GDM1 (cell line): ENCODE data around the gene THUMPD3.
A peak's percentile ranks its signal among the peaks of the same experiment; 100 is the strongest.

Experiments used
- DNase-seq: peaks from one replicate; lab custom pipeline; 2025; lab: John Stamatoyannopoulos, UW

THUMPD3 gene, protein sequence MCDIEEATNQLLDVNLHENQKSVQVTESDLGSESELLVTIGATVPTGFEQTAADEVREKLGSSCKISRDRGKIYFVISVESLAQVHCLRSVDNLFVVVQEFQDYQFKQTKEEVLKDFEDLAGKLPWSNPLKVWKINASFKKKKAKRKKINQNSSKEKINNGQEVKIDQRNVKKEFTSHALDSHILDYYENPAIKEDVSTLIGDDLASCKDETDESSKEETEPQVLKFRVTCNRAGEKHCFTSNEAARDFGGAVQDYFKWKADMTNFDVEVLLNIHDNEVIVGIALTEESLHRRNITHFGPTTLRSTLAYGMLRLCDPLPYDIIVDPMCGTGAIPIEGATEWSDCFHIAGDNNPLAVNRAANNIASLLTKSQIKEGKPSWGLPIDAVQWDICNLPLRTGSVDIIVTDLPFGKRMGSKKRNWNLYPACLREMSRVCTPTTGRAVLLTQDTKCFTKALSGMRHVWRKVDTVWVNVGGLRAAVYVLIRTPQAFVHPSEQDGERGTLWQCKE

GRCh38 chr3:9362731-9363530, at the start of gene THUMPD3:
TSS of gene THUMPD3 (plus strand) at chr3:9363054. CDS start at chr3:9365069, 2,015 bp downstream.
- peak; percentile 93 for DNase-seq

DNA sequence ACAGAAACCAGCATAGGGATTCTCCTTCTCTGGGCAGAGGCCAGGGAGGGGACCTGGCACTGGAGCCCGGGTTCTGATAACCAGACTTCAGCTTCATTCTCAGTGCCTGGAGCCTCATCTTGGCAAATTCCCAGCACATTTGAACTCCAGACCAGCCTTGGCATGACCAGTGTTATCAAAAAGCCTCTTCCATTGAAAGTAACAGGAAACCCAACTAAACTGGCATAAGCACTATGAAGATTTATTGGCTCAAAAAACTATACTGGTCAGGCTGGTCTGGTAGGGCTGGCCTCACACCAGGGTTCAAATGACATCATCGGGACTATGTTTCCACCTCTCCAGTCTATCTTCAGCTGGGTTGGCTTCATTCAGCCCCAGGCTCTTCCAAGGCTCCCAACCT, 48.1 kb upstream of the THUMPD3 start:
- no peak for DNase-seq

DNA sequence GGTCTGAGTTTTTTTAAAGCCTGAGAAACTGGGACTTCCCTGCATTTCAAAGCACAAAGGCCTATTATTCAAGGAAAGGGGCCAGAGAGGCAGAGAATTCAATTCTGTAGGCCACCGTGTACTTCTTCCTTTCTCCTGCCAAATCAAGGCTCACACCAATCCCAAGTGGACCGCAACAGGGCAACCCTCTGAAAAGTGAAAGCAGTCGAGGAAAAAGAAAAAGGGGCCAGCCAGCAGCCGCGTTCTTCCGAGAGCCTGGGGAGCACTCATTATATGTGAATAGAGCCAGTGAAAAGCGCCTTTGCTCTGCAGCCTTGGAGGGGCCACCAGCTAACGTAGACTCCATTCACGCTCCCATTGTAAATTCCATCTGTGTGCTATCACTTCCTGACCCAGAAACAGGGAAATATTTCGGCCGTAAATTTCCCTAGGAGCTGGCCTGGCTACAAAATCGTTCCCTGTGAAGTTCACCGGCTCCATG, 45.9 kb upstream of the THUMPD3 start:
- DNase-seq: no peak

GRCh38 chr3:9322780-9323179, 40.1 kb upstream of the THUMPD3 start:
- DNase-seq: no peak

DNA sequence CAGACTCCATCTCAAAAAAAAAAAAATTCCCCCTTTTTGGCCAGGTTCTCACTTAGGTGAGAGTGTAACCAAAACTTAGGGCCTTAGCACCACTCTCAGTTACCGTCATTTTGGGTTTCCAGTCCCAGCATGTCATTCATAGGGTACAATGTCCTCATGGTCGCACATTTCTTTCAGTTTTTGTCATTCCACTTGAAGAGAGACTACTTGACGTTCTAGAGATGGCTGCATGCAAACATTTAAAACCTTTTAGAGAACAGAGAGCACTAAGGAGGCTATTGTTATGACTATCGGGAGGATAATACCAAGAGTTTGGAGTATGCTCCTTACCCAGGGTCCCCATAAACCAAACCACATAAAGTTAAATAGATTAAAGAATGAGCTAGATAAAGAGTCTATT, 37.9 kb upstream of the THUMPD3 start:
- no peak for DNase-seq

GRCh38 chr3:9327578-9327977, 35.3 kb upstream of the THUMPD3 start:
- no peak for DNase-seq

DNA sequence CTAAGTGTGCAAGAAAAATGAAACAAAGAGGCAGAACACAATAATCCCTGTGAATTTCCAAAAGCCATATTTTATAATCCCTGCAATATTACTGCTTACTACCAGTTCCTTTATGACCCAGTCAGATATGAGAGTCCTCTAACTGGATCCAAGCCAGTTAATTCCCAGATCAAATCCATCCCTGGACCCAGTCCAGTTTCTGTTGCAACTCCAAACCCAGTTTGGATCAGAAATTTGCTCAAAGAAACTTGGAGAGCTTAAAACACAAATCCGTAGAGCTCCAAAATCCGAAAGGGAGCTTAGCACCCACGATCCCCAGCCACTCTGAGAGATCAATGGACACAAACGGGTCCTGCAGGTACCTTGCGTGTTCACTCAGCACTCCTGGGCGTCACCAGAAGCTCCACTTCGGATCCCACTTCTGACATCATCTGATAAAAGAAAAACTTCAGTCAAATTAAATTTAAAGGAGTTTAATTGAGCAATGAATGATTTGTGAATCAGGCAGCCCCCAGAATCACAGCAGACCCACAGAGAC, 32.6 kb upstream of the THUMPD3 start:
- no peak for DNase-seq

DNA sequence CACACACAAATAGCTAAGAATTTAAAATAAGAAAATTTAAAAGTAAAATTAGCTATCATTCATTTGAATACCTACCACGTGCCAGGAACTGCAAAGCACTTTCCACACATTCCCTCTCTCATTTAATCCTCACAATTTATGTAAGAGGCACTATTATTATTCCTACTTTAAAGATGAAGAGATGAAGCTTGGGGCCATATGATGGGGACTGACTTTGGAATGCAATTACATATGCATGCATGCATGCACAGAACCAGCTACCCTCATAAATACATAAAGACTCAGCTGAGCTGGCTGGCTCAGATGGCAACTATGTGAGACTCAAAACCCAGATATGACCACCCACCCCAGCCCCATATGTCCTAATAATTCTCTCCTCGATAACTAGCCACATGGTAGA, 31.7 kb upstream of the THUMPD3 start:
- DNase-seq: no peak

- no peak for DNase-seq
Measured at GRCh38 chr3:9332250-9333030, 30.4 kb upstream of the THUMPD3 start.

GRCh38 chr3:9339761-9340471, 22.9 kb upstream of the THUMPD3 start:
- DNase-seq: no peak

DNA sequence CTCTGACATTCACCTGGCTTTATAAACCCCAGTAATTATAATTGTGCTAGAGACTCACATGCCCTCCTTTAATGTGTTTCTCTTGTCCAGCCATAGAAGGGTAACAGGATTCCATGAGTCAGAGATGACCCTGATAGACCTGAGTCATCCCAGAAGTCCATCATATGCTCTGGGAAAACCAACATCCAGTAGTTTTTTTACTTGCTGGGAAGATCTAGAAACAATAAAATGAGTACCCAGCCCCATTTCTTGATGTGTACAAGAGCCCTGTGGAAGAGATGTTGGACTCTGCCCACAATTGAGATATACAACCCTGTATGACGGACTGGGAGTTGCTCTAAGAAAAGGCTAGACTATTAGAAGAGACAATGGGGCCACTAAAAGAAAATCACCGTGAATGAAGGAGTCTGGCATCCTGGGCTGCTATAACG, 22.4 kb upstream of the THUMPD3 start:
- DNase-seq: no peak

- no peak for DNase-seq
Measured at GRCh38 chr3:9342696-9343095, 20.2 kb upstream of the THUMPD3 start.

GRCh38 chr3:9343115-9343514, 19.7 kb upstream of the THUMPD3 start:
- DNase-seq: no peak

GRCh38 chr3:9345041-9345440, 17.8 kb upstream of the THUMPD3 start:
- no peak for DNase-seq

GRCh38 chr3:9346141-9346540, 16.7 kb upstream of the THUMPD3 start:
- DNase-seq: no peak

DNA sequence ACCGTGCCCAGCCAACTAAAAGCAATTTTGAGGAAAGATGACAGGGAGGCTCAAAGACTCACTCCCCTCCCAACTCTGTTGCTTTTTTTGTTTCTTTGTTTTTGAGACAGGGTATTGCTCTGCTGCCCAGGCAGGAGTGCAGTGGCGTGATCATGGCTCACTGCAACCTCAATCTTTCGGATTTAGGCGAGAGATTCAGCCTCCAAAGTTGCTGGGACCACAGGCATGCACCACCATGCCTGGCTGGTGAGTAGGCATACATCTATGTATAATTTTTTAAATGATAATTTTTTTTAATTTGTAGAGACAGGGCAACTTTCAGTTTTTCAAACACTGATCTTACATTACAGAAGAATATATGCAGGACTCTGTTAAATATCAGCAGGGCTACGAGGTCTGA, 15.8 kb upstream of the THUMPD3 start:
- DNase-seq: no peak

DNA sequence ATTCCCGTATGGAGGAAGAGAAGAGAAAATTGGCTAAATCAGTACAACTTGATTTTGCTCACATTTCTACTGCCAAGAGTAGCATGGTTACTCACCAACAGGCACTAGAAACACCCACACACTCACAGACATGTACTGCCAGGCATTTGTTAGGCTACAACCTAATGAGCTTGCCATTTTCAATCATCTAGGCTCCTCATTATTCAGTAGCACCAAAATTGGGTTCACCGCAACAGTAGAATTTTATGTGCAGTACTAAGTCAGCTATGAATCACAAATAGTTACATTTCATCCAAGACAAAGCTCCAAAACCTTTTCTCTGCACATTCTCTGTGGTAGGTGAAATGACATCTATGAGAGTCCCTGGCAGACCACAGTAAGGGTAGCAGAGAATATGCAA, 15.0 kb upstream of the THUMPD3 start:
- DNase-seq: no peak

- no peak for DNase-seq
Measured at GRCh38 chr3:9349321-9350117, 13.3 kb upstream of the THUMPD3 start.

- no peak for DNase-seq
Measured at GRCh38 chr3:9351709-9352126, 11.1 kb upstream of the THUMPD3 start.
